Panc1 (cell line): Measurements from ENCODE around the gene SPATA17. TPM values are rescaled to one million over a fixed set of nuclear protein-coding genes. Genes with fewer than 3 reads are reported as not detected.
A peak's percentile ranks its signal among the peaks of the same experiment; 100 is the strongest.

Source experiments
- ATAC-seq: fragments of 200-7000 bp; cut with Tn5 transposase; 2 replicates; pipeline ENCODE4 v1.9.1; 2020; ENCODE audit warnings: mild to moderate bottlenecking, moderate library complexity
- BruUV-seq: library from RNA; stranded (reverse); fragments of 400-500 nt; replicated peaks from 2 replicates; lab custom pipeline; 2021; lab: Mats Ljungman, UMichigan
- CTCF ChIA-PET: fragments of 300-600 bp; sonication (Branson Sonifier 250); formaldehyde crosslinking; loops from one replicate; lab custom pipeline; 2022; ENCODE audit warnings: antibody characterized with exemption; lab: Charles Lee
- POLR2A ChIA-PET: fragments of 300-600 bp; sonication (Branson Sonifier 250); formaldehyde crosslinking; loops from one replicate; lab custom pipeline; 2022; ENCODE audit warnings: antibody characterized with exemption; lab: Charles Lee
- DNase-seq: peaks from one replicate; pipeline ENCODE4 v3.0.0-alpha.2; 2010; ENCODE audit warnings: low read depth, low spot score
- H3K27ac ChIP-seq: 2 replicates; pipeline ENCODE4 v1.5.1; 2011; ENCODE audit warnings: mild to moderate bottlenecking, low read length, inconsistent platforms
- H3K27me3 ChIP-seq: fragments of 200-500 bp; sonication (Bioruptor generic); 2 replicates; pipeline ENCODE4 v1.6.0; 2014; ENCODE audit warnings: low read length, inconsistent platforms; ENCODE audit not compliant: control insufficient read depth, insufficient read depth
- H3K36me3 ChIP-seq: fragments of 200-500 bp; sonication (Bioruptor generic); 2 replicates; pipeline ENCODE4 v1.5.1; 2014; ENCODE audit warnings: inconsistent platforms, mild to moderate bottlenecking, low read length, moderate library complexity; ENCODE audit not compliant: control insufficient read depth, insufficient read depth
- H3K4me1 ChIP-seq: 2 replicates; pipeline ENCODE4 v1.5.1; 2011; ENCODE audit warnings: inconsistent platforms, mild to moderate bottlenecking, low read length, moderate library complexity; ENCODE audit not compliant: control insufficient read depth, insufficient read depth
- H3K4me3 ChIP-seq, 2 experiments: 2 replicates each; pipeline ENCODE4 v1.5.1; 2011 to 2012; ENCODE audit warnings: low read depth in 2 of 2, low read length in 2 of 2, mild to moderate bottlenecking in 2 of 2, inconsistent platforms in 1 of 2, moderate library complexity in 1 of 2
- H3K9me3 ChIP-seq: fragments of 200-500 bp; sonication (Bioruptor generic); 2 replicates; pipeline ENCODE4 v1.5.1; 2014; ENCODE audit warnings: low read depth, mild to moderate bottlenecking, inconsistent platforms, low read length, moderate library complexity; ENCODE audit not compliant: control insufficient read depth, insufficient read depth
- POLR2AphosphoS5 ChIP-seq: IDR thresholded peaks from 2 replicates; pipeline ENCODE4 v1.6.1; 2012; ENCODE audit warnings: mild to moderate bottlenecking, low read depth, low read length, moderate library complexity
- SIN3A ChIP-seq: IDR thresholded peaks from 2 replicates; pipeline ENCODE4 v1.6.1; 2012; ENCODE audit warnings: low read depth, mild to moderate bottlenecking, low read length, moderate library complexity, borderline replicate concordance; ENCODE audit not compliant: insufficient read depth
- TCF7L2 ChIP-seq: IDR thresholded peaks from 2 replicates; pipeline ENCODE4 v1.6.1; 2011; ENCODE audit warnings: mild to moderate bottlenecking, low read depth, low read length, inconsistent platforms
- in situ Hi-C: cut with HindIII; loops from 2 replicates; pipeline ENCODE4 v1.10.0; 2016; ENCODE audit warnings: low sequenced_read_pairs, low pct_unique_long_range_greater_than_20kb
- intact Hi-C: fragments of 100-400 bp; cut with micrococcal nuclease; formaldehyde crosslinking; loops from one replicate; pipeline ENCODE4 v1.10.0; 2022; ENCODE audit not compliant: unreplicated experiment
- total RNA-seq: library from RNA; stranded (reverse); gene quantifications from one replicate; pipeline ENCODE4 v1.2.1, GENCODE V29; 2021; ENCODE audit not compliant: unreplicated experiment
- TF ChIP-seq, protein P1 (sequence below), 2 experiments: IDR thresholded peaks; 2 replicates each; pipeline ENCODE4 v1.6.1; 2011 to 2012; ENCODE audit warnings: low read depth in 2 of 2, control low read depth in 1 of 2, low read length in 1 of 2, mild to moderate bottlenecking in 1 of 2, moderate library complexity in 1 of 2; ENCODE audit not compliant: insufficient read depth in 1 of 2
- TF ChIP-seq, protein P2 (sequence below): fragments of 450-650 bp; IDR thresholded peaks from 2 replicates; pipeline ENCODE4 v1.5.1; 2017; ENCODE audit warnings: mild to moderate bottlenecking

SPATA17 gene
- total RNA-seq, 1 experiment from 2014 or later: 0.51 TPM

DNA sequence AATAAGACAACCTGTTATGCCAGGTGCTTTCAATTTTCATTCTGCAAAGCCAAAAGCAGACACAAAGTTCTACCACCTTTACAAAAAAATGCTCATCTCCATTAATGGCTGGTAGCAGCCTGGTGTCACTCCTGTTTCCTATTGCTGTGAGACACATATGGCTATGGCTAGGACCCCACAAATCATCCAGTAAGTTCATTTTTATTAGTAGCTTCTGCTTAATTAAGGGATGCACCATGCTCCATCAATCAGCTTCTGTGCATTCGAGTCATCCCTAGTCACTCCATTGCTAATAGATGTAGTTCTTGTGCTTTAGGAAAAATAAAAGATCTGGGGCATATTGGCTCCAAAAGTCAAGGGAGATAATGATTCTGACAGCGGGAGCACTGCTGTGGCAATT, 257.2 kb downstream of the SPATA17 start:
- H3K4me1 ChIP-seq: no peaks in the 10 kb centered on the region
- TF ChIP-seq, protein P1, sequence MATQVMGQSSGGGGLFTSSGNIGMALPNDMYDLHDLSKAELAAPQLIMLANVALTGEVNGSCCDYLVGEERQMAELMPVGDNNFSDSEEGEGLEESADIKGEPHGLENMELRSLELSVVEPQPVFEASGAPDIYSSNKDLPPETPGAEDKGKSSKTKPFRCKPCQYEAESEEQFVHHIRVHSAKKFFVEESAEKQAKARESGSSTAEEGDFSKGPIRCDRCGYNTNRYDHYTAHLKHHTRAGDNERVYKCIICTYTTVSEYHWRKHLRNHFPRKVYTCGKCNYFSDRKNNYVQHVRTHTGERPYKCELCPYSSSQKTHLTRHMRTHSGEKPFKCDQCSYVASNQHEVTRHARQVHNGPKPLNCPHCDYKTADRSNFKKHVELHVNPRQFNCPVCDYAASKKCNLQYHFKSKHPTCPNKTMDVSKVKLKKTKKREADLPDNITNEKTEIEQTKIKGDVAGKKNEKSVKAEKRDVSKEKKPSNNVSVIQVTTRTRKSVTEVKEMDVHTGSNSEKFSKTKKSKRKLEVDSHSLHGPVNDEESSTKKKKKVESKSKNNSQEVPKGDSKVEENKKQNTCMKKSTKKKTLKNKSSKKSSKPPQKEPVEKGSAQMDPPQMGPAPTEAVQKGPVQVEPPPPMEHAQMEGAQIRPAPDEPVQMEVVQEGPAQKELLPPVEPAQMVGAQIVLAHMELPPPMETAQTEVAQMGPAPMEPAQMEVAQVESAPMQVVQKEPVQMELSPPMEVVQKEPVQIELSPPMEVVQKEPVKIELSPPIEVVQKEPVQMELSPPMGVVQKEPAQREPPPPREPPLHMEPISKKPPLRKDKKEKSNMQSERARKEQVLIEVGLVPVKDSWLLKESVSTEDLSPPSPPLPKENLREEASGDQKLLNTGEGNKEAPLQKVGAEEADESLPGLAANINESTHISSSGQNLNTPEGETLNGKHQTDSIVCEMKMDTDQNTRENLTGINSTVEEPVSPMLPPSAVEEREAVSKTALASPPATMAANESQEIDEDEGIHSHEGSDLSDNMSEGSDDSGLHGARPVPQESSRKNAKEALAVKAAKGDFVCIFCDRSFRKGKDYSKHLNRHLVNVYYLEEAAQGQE (IDR thresholded peaks at IDR 0.05; ENCODE audit: insufficient read depth in 1 of 2, low read depth in 2 of 2, low read length in 1 of 2): no peak
- intact Hi-C loops: no loop called here
- DNase-seq: no peak
- in situ Hi-C loops: no loop called here
- ChIA-PET POLR2A (no interaction called here), CTCF (no interaction called here)
- no peaks in the 10 kb centered on the region for H3K9me3 ChIP-seq
- no peak overlapping the region for H3K27ac ChIP-seq
- no peaks in the 10 kb centered on the region for H3K36me3 ChIP-seq
- no peak for ATAC-seq
- no peak overlapping the region for H3K4me3 ChIP-seq
- no peaks in the 10 kb centered on the region for H3K27me3 ChIP-seq
- BruUV-seq: no TSS peak

DNA sequence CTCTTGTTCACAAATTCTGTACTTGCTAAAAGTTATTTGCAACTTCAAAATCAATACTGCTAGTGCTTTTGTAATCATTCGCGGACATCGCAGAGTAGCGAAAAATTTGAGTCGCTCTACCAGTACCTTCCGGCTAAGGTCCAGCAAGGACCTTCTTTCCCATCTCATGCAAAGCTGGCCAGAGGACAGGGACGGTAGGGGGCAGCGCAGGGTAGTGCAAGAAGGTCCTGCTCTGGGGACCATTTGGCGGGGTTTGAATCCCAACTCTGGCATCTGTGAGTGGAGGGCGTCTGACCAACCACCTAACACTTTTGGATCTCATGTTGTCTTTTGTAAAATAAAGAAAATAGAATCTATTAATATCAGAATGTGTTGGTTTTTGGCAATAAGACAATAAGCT, 258.3 kb downstream of the SPATA17 start:
- H3K27me3 ChIP-seq: no peaks in the 10 kb centered on the region
- no peaks in the 10 kb centered on the region for H3K36me3 ChIP-seq
- H3K4me3 ChIP-seq: no peak overlapping the region
- in situ Hi-C loops: no loop called here
- no peak for TF ChIP-seq POLR2AphosphoS5
- TF ChIP-seq, protein P1 (IDR thresholded peaks at IDR 0.05; ENCODE audit: insufficient read depth in 1 of 2, low read depth in 2 of 2, low read length in 1 of 2): no peak
- TF ChIP-seq, protein P2, sequence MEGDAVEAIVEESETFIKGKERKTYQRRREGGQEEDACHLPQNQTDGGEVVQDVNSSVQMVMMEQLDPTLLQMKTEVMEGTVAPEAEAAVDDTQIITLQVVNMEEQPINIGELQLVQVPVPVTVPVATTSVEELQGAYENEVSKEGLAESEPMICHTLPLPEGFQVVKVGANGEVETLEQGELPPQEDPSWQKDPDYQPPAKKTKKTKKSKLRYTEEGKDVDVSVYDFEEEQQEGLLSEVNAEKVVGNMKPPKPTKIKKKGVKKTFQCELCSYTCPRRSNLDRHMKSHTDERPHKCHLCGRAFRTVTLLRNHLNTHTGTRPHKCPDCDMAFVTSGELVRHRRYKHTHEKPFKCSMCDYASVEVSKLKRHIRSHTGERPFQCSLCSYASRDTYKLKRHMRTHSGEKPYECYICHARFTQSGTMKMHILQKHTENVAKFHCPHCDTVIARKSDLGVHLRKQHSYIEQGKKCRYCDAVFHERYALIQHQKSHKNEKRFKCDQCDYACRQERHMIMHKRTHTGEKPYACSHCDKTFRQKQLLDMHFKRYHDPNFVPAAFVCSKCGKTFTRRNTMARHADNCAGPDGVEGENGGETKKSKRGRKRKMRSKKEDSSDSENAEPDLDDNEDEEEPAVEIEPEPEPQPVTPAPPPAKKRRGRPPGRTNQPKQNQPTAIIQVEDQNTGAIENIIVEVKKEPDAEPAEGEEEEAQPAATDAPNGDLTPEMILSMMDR: peak; percentile 52
- TF ChIP-seq SIN3A: no peak
- no peak for TF ChIP-seq TCF7L2
- intact Hi-C loops: no loop called here
- CTCF ChIA-PET: interaction anchor here (0.7 kb wide), 1 partner anchor 280 kb away, joined by 3 read pairs; no protein-coding TSS in a partner anchor
- H3K9me3 ChIP-seq: no peaks in the 10 kb centered on the region
- H3K4me1 ChIP-seq: no peaks in the 10 kb centered on the region
- POLR2A ChIA-PET: no interaction called here
- no TSS peak for BruUV-seq
- no peak for DNase-seq
- H3K27ac ChIP-seq: no peak overlapping the region
- ATAC-seq: no peak
